RWPE2 (cell line): ENCODE data around the gene CDC42SE2.

Source experiments
- ATAC-seq: fragments of 200-7000 bp; cut with Tn5 transposase; 3 replicates; pipeline ENCODE4 v1.9.1; 2021; ENCODE audit warnings: low read depth
- DNase-seq: peaks from one replicate; pipeline ENCODE4 v3.0.0-alpha.2; 2020; ENCODE audit warnings: low spot score
- H3K27ac ChIP-seq: fragments of 450-650 bp; 2 replicates; pipeline ENCODE4 v1.5.1; 2017; ENCODE audit warnings: mild to moderate bottlenecking; ENCODE audit not compliant: poor library complexity, severe bottlenecking
- H3K27me3 ChIP-seq: fragments of 250-450 bp; sonication (Bioruptor Pico); 2 replicates; pipeline ENCODE4 v1.5.1; 2021; ENCODE audit warnings: mild to moderate bottlenecking, moderate library complexity; ENCODE audit not compliant: insufficient read depth, poor library complexity, severe bottlenecking
- H3K36me3 ChIP-seq: fragments of 250-450 bp; sonication (Bioruptor Pico); 2 replicates; pipeline ENCODE4 v1.5.1; 2020; ENCODE audit warnings: low read depth, mild to moderate bottlenecking, moderate library complexity
- H3K4me1 ChIP-seq: fragments of 250-450 bp; sonication (Bioruptor Pico); 2 replicates; pipeline ENCODE4 v1.5.1; 2021; ENCODE audit warnings: mild to moderate bottlenecking, moderate library complexity; ENCODE audit not compliant: insufficient read depth, poor library complexity, severe bottlenecking
- H3K4me3 ChIP-seq: fragments of 250-450 bp; sonication (Bioruptor Pico); 2 replicates; pipeline ENCODE4 v1.5.1; 2021; ENCODE audit warnings: mild to moderate bottlenecking, moderate library complexity; ENCODE audit not compliant: severe bottlenecking
- H3K9me3 ChIP-seq: fragments of 250-450 bp; sonication (Bioruptor Pico); 2 replicates; pipeline ENCODE4 v1.5.1; 2021; ENCODE audit warnings: mild to moderate bottlenecking, moderate library complexity; ENCODE audit not compliant: severe bottlenecking
- CTCF ChIP-seq: fragments of 450-650 bp; IDR thresholded peaks from one replicate; pipeline ENCODE4 v1.5.1; 2017; ENCODE audit warnings: mild to moderate bottlenecking, moderate library complexity; ENCODE audit not compliant: poor library complexity, severe bottlenecking

Gene CDC42SE2

GRCh38 chr5:131426011-131426410, 162.2 kb downstream of the CDC42SE2 start:
- Histone ChIP-seq H3K27me3 (no peaks in the 10 kb centered on the region), H3K4me3 (no peak overlapping the region), H3K9me3 (no peaks in the 10 kb centered on the region), H3K36me3 (peaks cover 66% of the 10 kb centered on the region), H3K4me1 (no peaks in the 10 kb centered on the region), H3K27ac (no peak overlapping the region)
- DNase-seq (no peak), ATAC-seq (no peak)
- no peak for TF ChIP-seq CTCF

- Histone ChIP-seq H3K4me3 (no peak overlapping the region), H3K36me3 (peaks cover 67% of the 10 kb centered on the region), H3K9me3 (no peaks in the 10 kb centered on the region), H3K4me1 (no peaks in the 10 kb centered on the region), H3K27ac (no peak overlapping the region), H3K27me3 (no peaks in the 10 kb centered on the region)
- no peak for TF ChIP-seq CTCF
- ATAC-seq (no peak), DNase-seq (no peak)
Observed at GRCh38 chr5:131430794-131431193, 166.9 kb downstream of the CDC42SE2 start.

GRCh38 chr5:131431794-131432193, 167.9 kb downstream of the CDC42SE2 start:
- Histone ChIP-seq H3K27ac (no peak overlapping the region), H3K4me1 (no peaks in the 10 kb centered on the region), H3K9me3 (no peaks in the 10 kb centered on the region), H3K4me3 (no peak overlapping the region), H3K36me3 (peaks cover 67% of the 10 kb centered on the region), H3K27me3 (no peaks in the 10 kb centered on the region)
- DNase-seq: no peak
- no peak for ATAC-seq
- no peak for TF ChIP-seq CTCF

GRCh38 chr5:131433109-131433508, 169.3 kb downstream of the CDC42SE2 start:
- TF ChIP-seq CTCF: no peak
- peaks cover 63% of the 10 kb centered on the region for H3K36me3 ChIP-seq

GRCh38 chr5:131436081-131436480, 172.2 kb downstream of the CDC42SE2 start:
- H3K27ac ChIP-seq: no peak overlapping the region
- no peak for ATAC-seq
- TF ChIP-seq CTCF: no peak
- no peaks in the 10 kb centered on the region for H3K4me1 ChIP-seq
- no peak for DNase-seq
- H3K4me3 ChIP-seq: no peak overlapping the region
- peaks cover 71% of the 10 kb centered on the region for H3K36me3 ChIP-seq
- no peaks in the 10 kb centered on the region for H3K27me3 ChIP-seq
- no peaks in the 10 kb centered on the region for H3K9me3 ChIP-seq

More at GRCh38 chr5:131433109-131433508, 169.3 kb downstream of the CDC42SE2 start:
- Histone ChIP-seq H3K4me3 (no peak overlapping the region), H3K27ac (no peak overlapping the region), H3K27me3 (no peaks in the 10 kb centered on the region), H3K9me3 (no peaks in the 10 kb centered on the region), H3K4me1 (no peaks in the 10 kb centered on the region)
- ATAC-seq: no peak
- DNase-seq: no peak
